PFSK-1 (cell line): ENCODE measurements around the gene FAM20C.

ENCODE experiments used
- POLR2AphosphoS5 ChIP-seq: IDR thresholded peaks from 2 replicates; pipeline ENCODE4 v1.6.1; 2012; ENCODE audit warnings: low read depth, mild to moderate bottlenecking, control low read depth, low read length, moderate library complexity
- SIN3A ChIP-seq: IDR thresholded peaks from 2 replicates; pipeline ENCODE4 v1.6.1; 2012; ENCODE audit warnings: mild to moderate bottlenecking, low read length, moderate library complexity, borderline replicate concordance; ENCODE audit not compliant: insufficient read depth
- TAF1 ChIP-seq: IDR thresholded peaks from 2 replicates; pipeline ENCODE4 v1.6.1; 2012; ENCODE audit warnings: low read length, control low read depth, borderline replicate concordance; ENCODE audit not compliant: insufficient read depth
- TF ChIP-seq, protein P1 (sequence below), 2 experiments: IDR thresholded peaks; 2 replicates each; pipeline versions ENCODE4 v1.6.1 to v1.8.0; 2011 to 2012; ENCODE audit warnings: low read depth in 2 of 2, low read length in 2 of 2, control low read depth in 1 of 2, inconsistent platforms in 1 of 2, mild to moderate bottlenecking in 1 of 2, moderate library complexity in 1 of 2; ENCODE audit not compliant: insufficient read depth in 1 of 2

DNA sequence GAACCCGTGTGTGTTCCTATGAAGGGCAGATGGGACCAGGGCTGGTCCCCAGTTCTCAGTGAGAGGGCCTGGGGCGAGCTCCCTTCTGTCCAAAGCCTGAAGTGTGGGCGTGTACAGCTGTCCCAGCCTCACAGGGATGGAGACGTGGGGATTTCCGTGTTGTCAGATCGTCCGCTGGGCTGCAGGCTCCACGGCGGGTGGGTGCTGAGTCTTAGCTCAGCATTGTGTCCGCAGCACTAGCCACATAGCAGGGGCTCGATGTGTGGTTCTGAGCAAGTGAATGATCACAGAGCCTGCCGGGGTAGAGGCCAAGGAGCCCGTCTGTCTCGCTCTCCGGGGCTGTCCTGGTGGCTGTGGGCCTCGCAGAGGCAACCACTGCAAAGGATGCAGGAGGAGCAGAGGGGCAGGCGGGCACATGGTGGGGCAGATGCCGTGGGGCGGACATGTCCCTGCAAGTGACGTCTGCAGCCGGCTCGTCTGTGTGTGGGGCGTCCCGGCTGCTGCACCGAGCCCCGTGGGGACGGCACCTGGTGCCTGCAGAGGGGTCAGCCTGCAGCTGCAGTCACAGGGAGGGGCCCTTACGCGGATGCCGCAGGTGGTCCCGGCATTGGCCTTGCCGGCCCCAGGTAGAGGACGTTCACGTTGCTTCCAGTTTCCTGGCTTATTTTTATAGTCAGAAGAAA is 30.9 kb downstream of the FAM20C start:
- no peak for TF ChIP-seq SIN3A
- TF ChIP-seq, protein P1, sequence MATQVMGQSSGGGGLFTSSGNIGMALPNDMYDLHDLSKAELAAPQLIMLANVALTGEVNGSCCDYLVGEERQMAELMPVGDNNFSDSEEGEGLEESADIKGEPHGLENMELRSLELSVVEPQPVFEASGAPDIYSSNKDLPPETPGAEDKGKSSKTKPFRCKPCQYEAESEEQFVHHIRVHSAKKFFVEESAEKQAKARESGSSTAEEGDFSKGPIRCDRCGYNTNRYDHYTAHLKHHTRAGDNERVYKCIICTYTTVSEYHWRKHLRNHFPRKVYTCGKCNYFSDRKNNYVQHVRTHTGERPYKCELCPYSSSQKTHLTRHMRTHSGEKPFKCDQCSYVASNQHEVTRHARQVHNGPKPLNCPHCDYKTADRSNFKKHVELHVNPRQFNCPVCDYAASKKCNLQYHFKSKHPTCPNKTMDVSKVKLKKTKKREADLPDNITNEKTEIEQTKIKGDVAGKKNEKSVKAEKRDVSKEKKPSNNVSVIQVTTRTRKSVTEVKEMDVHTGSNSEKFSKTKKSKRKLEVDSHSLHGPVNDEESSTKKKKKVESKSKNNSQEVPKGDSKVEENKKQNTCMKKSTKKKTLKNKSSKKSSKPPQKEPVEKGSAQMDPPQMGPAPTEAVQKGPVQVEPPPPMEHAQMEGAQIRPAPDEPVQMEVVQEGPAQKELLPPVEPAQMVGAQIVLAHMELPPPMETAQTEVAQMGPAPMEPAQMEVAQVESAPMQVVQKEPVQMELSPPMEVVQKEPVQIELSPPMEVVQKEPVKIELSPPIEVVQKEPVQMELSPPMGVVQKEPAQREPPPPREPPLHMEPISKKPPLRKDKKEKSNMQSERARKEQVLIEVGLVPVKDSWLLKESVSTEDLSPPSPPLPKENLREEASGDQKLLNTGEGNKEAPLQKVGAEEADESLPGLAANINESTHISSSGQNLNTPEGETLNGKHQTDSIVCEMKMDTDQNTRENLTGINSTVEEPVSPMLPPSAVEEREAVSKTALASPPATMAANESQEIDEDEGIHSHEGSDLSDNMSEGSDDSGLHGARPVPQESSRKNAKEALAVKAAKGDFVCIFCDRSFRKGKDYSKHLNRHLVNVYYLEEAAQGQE (IDR thresholded peaks at IDR 0.05; ENCODE audit: insufficient read depth in 1 of 2, low read depth in 2 of 2, low read length in 2 of 2): no peak
- no peak for TF ChIP-seq POLR2AphosphoS5
- TF ChIP-seq TAF1: no peak
